HG02678 (cell line): ENCODE measurements around the gene ALK.

Experiments
- ATAC-seq: cut with Tn5 transposase; IDR thresholded peaks from one replicate; pipeline ENCODE4 v1.9.1; 2021; ENCODE audit warnings: mild to moderate bottlenecking, moderate library complexity; ENCODE audit not compliant: unreplicated experiment

The ALK gene

GRCh38 chr2:29305762-29306161 is 615.6 kb downstream of the ALK start:
- no peak for ATAC-seq

DNA sequence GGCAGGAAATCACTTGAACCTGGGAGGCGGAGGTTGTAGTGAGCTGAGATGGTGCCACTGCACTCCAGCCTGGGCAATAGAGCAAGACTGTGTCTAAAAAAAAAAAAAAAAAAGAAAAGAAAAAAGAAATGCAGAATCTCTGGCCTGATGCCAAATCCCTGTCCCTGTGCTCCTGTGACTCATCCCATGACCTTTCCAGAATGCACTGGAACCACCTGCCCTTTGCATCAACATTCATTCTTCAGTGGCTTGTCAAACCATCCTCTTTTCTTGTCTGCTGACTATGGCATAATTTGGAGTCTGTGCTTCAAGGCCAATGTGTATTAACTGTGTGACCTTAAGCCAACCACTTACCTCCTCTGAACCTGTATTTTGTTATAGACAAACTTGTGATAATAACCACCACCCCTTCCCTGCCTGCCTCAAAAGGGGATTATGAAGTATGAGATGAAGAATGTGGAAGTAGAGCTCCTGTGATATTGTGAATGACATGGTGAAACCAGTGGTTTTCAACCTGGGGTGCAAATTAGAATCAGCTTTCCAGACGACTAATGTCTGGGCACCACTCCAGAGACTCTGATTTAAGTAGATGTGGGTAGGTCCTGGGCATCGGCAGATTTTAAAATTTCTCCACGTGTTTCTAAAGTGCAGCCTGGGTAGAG is 616.9 kb downstream of the ALK start:
- ATAC-seq: no peak

DNA sequence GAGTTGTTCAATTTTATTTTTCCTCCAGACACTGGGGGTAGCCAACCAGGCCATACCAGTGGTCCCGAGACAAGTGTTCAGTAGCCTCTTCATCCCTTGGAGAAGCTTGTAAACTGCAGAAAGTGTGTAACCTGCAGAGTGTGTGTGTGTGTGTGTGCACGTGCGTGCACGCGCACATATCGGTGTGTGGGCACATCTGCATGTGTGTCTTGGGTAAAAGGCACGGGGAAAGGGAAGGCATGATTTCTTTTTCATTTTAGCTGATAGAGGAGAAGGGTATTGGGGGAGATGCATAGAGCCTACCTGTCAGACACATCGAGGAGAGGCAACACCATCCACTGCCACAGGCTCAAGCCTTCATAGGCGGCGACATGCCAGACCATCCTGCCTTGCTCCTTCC is 624.8 kb downstream of the ALK start:
- no peak for ATAC-seq

GRCh38 chr2:29295845-29296244 is 625.5 kb downstream of the ALK start:
- no peak for ATAC-seq

GRCh38 chr2:29293830-29294438 is 627.5 kb downstream of the ALK start:
- no peak for ATAC-seq

- ATAC-seq: no peak
Observed at GRCh38 chr2:29290293-29291047, 630.9 kb downstream of the ALK start.

DNA sequence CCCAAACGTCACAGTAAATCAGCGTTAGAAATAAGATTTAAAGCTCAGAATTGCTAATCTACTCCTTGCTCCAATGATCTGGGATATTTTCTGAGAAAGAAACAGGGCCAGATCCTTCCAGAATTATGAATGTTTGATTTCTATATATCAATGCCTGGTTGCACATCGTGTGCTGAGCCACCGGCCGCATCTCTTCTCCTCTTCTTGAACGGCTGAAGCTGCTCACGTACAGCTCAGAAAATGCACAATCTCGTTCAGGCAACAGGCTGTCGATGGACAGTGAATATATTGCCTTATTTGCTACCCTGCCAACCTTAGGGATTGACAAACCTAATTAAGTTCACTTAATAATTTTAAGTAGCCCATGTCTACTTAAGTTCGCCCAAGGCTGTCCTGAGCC is 636.7 kb downstream of the ALK start:
- ATAC-seq: no peak

GRCh38 chr2:29281916-29282247 is 639.5 kb downstream of the ALK start:
- no peak for ATAC-seq

- no peak for ATAC-seq
Observed at GRCh38 chr2:29281086-29281915, 640.1 kb downstream of the ALK start.

DNA sequence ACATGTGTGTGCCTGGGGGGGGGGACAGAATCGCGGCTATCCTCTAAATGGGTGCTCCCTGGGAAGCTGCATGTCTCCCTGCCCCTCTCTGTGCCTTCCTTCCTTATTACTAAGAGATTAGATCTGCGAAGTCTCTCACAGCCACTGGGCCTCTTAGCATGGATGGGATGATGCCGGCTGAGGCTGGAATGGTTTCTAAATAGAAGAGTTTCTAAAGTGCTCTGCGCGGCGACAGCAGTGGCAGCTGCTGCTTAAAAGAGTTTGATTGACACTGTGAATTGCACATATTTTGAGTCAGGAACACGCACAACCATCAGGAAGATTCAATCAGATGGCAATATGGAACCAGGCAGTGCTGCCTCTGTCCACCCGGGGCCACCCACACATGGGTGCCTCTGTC is 642.4 kb downstream of the ALK start:
- no peak for ATAC-seq

DNA sequence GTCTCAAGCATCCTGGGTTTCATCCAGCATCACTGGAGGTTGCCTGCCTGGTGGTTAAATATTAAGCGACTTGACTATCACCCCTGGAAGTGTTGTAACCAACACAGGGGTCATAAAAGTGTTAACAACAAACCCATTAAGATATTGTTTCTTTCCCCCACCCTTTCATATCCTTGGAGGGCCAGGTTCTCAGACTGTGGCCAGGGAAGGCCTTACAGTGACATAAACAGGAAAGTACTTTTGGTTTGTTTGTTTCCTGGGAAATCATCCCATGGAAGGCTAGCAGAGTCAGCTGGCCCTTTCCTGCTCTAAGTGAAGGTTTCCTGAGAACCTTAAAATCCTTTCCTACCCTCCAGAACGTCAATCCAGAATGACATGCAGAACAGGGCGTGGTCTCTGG is 645.2 kb downstream of the ALK start:
- ATAC-seq: no peak

DNA sequence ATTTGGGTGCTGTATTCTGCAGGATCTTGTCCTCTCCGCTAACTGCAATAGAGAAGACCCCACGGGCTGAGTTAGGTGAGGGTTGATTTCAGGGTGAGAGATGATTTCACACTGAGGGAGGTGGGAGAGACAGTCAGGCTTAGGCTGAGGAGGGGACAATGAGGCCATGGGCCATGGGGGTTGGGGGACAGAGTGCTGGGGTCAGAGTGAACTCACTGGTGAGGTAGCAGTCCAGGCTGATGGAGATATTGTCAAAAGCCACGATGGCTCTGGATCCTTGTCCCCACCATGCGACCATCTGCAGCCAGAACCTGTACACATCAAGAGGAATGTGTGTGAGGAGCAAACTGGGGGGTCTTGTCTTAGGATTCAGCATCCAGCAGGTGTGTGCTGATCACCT is 646.2 kb downstream of the ALK start:
- no peak for ATAC-seq

- no peak for ATAC-seq
Observed at GRCh38 chr2:29273685-29274611, 647.4 kb downstream of the ALK start.

- ATAC-seq: no peak
Observed at GRCh38 chr2:29273004-29273684, 648.2 kb downstream of the ALK start.

GRCh38 chr2:29272311-29272710 is 649.1 kb downstream of the ALK start:
- no peak for ATAC-seq

DNA sequence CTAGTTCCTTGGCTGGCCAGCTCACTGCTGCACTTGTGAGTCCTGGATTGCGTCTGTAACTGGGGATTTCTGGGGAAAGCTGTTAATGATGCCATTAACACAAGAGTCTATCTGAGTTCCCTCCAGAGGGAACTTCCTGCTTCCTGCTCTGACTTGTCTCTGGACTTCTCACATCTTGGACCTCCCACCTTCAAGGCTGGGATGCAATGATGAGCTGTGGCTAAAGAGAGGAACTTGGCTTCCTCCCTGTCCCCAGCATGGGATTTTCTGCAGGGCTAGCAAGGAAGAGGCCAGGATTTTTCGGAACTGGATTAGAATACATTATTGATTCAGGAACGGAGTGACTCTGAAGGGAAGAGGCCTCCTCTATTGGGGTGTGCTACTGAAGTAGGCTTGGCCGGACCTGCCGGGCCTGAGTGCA is 650.7 kb downstream of the ALK start:
- no peak for ATAC-seq

GRCh38 chr2:29269765-29270109 is 651.6 kb downstream of the ALK start:
- ATAC-seq: no peak

DNA sequence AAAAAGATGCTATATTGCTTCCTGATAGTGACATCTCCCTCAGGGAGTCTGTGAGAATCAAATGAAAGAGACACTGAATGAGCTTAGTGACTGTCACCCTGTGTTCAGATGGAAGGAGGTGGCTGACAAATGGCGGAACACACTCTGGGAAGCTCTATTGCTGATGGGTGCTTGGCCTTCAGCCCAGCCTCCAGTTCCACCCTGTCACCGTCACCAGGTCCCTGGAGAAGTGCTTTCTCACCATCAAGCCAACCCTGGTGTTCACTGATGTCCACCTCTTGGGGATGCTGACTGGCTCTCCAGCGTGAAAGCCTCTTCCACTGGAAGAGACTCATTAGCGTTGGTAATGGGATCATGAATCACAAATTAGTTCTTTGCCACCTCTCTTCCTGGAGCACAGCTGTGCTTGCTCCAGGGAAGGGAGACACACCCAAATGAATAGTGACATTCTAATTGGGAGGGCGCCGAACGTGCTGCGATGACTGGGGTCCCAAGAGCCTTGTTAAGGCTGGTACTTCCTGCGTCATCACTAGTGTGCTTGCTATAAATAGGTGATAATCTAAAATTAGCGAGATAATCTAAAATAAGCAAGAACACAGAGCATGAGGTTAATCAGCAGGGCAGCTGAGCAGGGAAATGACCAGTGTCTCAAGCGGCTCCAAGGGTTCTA is 652.2 kb downstream of the ALK start:
- ATAC-seq: no peak

- no peak for ATAC-seq
Observed at GRCh38 chr2:29267720-29268119, 653.7 kb downstream of the ALK start.
